Measurements from ENCODE around the gene CASQ2.

Gene CASQ2

GRCh38 chr1:115656461-115657077, 111.9 kb downstream of the CASQ2 start:
- DNase-seq: no peak

GRCh38 chr1:115655916-115656315, 112.6 kb downstream of the CASQ2 start:
- DNase-seq: no peak

DNA sequence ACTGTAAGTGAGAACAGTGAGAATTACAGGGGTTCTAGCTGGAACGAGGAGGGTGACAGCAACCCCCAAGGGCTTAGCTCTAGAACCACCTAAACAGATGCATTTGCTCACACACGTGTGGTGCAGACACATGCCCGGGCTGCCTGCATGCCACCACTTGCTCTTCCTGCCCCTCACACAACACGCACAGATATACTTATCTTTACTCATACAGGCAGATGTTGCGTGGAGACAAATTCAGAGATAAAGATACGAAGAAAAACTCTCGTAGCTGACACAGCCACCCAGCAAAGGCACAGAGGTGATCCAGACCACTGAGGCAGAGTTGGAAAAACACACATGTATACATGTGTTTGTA, 113.2 kb downstream of the CASQ2 start:
- no peak for DNase-seq

DNA sequence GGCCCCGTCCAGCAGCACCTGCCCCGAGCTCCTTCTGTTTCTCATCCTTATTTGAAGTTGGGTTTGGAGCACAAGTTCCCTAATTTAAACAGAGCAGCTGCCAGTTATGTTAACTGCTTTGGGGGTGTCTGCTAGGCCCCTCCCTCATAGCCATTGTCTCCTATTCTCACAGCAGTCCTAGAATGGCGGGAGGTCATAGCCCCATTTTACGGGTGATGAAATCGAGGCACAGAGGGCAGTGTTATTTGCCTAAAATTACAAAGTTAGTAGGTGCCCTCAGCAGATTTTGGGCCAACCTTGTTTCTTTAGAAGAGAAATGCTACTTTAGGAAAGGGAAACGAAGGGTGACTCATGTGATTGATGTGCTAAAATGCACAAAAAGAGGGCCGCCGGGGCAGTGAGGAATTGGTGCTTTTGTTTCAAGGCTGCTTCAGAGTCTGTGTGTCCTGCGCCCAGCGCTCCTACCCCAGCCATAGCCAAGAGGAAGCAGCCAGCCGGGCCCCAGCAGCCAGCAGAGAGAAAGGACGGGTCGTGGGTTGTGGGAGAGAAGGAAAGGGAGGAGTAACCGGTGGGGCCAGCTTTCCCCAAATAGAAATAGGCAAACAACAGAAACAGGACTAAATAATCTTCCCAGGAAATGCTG, 113.7 kb downstream of the CASQ2 start:
- DNase-seq: no peak

DNA sequence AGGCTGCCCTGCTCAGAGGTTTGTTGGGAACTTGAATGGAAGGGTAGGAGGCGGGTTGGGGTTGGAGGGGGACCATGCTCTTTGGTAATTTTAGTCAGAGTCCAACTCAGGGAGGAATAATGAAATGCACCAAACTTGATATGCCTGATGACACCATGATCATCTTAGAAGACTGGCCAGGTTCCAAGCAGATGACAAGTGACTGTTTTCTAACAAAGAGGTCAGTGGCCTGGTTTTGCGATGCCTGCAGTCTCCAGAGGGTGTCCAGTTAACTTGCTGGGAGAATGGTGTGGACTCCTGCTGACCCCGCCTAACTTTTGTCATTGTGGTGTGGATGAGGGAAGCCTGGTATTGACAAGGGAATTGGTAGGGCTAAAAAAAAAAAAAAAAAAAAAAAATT, 114.4 kb downstream of the CASQ2 start:
- no peak for DNase-seq

DNA sequence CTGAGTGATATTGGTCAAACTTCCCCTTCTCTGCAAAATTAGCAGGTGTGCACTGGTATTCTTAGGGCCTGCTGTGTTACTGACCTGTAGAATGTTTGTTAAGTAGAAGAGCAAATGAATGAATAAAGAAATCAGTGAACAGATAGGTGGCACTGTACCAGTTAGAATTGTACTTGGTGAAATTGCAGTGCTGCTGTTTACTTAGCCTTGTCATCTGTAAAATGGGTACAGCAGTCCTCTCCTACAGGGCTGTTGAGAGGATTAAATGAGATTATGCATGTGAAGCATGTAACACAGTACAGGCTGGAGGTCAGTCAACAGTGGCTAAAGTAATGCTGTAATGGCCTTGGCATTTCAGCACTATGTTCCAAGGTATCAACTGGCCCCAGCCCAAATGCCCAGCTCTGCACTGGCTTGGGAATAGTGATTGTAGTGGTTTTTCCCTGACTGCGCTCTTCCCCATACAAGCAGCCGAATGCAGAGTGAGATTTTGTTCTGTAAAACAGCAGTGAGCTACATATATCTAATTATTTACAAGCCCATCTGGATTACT, 116.2 kb downstream of the CASQ2 start:
- DNase-seq: no peak

DNA sequence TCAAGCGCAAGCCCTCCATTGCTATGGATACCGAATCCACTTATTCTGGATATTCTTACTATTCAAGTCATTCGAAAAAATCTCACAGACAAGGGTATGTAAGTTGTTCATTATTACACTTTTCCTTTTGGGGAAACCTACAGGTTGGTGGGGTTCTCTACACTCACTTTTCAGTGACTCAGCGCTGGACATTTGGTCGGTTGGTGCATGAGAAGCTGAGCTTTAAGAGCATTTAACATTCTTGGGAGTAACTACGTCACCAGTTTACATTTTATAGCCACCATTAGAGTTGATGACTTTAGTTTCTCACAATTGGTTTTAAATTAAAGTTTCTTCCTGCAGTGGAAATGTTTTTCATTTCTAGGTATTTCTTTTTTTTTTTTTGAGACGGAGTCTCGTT, 117.1 kb downstream of the CASQ2 start:
- DNase-seq: no peak

DNA sequence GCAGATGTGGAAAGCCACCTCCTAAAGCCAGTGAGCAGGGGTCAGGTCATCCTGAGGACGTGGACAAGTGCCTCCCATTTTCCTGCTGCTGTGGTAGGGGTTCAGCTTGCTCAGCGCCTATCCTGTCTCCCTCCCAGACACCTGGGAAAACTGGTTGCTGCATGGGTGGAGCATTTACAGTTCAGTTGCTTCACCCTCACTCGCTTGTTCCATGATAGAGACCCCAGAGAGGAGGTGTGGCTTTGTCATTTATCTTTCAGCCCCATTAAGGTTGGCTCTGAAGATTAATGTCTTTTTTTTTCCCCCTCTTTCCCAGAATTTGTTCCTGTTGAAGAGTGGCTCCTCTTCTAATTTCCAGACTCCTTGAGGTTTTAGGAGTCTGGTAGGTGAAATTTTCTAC, 117.6 kb downstream of the CASQ2 start:
- no peak for DNase-seq

Measured in NCI-H82 (cell line).